SK-N-MC (cell line): ENCODE results near the gene RNF130.

Source experiments
- EZH2 ChIP-seq: fragments of 200-600 bp; sonication (generic); IDR thresholded peaks from one replicate; pipeline ENCODE4 v1.6.1; 2017; ENCODE audit warnings: antibody characterized with exemption
- POLR2AphosphoS5 ChIP-seq: IDR thresholded peaks from 2 replicates; pipeline ENCODE4 v1.6.1; 2012; ENCODE audit warnings: mild to moderate bottlenecking, low read depth, low read length, borderline replicate concordance

GRCh38 chr5:180045889-180046499 lies 25.6 kb downstream of the RNF130 start:
- TF ChIP-seq EZH2 (no peak), POLR2AphosphoS5 (no peak)
